K562 (cell line): Measurements from ENCODE around the gene RBM18. TPM values are rescaled to one million over a fixed set of nuclear protein-coding genes. Genes with fewer than 3 reads are reported as not detected.

ENCODE experiments used
- AFF4 ChIP-seq: sonication (generic); formaldehyde crosslinking; IDR thresholded peaks from 2 replicates; pipeline ENCODE4 v1.8.0; 2023; ENCODE audit warnings: mild to moderate bottlenecking, missing genetic modification reagents
- EZH2 ChIP-seq: IDR thresholded peaks from 2 replicates; pipeline ENCODE4 v1.6.1; 2012; ENCODE audit warnings: low read depth, mild to moderate bottlenecking, inconsistent platforms, low read length, borderline replicate concordance
- FOSL1 ChIP-seq: fragments of 200-800 bp; sonication (Bioruptor generic); conservative IDR thresholded peaks from 2 replicates; pipeline ENCODE4 v1.6.1; 2016; ENCODE audit warnings: missing genetic modification characterization, missing compliant biosample characterization
- MIER1 ChIP-seq: fragments of 450-650 bp; IDR thresholded peaks from 2 replicates; pipeline ENCODE4 v1.6.1; 2016; ENCODE audit warnings: antibody characterized with exemption, mild to moderate bottlenecking, low read depth
- NCOR1 ChIP-seq: fragments of 450-650 bp; IDR thresholded peaks from 2 replicates; pipeline ENCODE4 v1.6.1; 2016; ENCODE audit warnings: mild to moderate bottlenecking, moderate library complexity
- SP1 ChIP-seq: sonication (generic); formaldehyde crosslinking; IDR thresholded peaks from 2 replicates; pipeline ENCODE4 v1.8.1; 2022; ENCODE audit warnings: mild to moderate bottlenecking, missing genetic modification reagents
- ZNF740 ChIP-seq, 3 experiments: fragments of 200-800 bp in 1 of 3; sonication (Bioruptor generic) in 1 of 3; sonication (generic) in 1 of 3; formaldehyde crosslinking in 1 of 3; IDR thresholded peaks; 2 replicates each; pipeline versions ENCODE4 v1.6.1 to v1.8.0; 2016 to 2022; ENCODE audit warnings: mild to moderate bottlenecking in 2 of 3, missing compliant biosample characterization in 2 of 3, missing genetic modification characterization in 2 of 3, missing genetic modification reagents in 1 of 3
- polyA plus RNA-seq, 8 experiments: library from polyadenylated mRNA; depleted of rRNA in 4 of 8; stranded (reverse) in 5 of 8; unstranded in 3 of 8; fragments of >200 nt; fragmentation: Nextera tagmentation in 2 of 8; fragmentation: Illumina TruSeq in 1 of 8; extraction: Ambion mirVana in 2 of 8; extraction: Trizol in 1 of 8; gene quantifications; 2 replicates each; pipeline versions ENCODE4 v1.2.1 to v1.2.3, GENCODE V29; 2011 to 2014; ENCODE audit warnings: inconsistent platforms in 1 of 8, missing spikeins in 1 of 8
- total RNA-seq, 7 experiments: library from RNA; depleted of rRNA in 6 of 7; stranded (reverse); fragments of >200 nt in 6 of 7; fragmentation: Illumina TruSeq in 2 of 7; extraction: Trizol in 2 of 7; gene quantifications; 2 replicates each; pipeline versions ENCODE4 v1.2.1 to v1.2.3, GENCODE V29; 2011 to 2021; ENCODE audit warnings: low replicate concordance in 1 of 7

RBM18 gene
- total and polyA plus RNA-seq, 9 of the 15 experiments (the other 6 are each of a cell fraction or from before 2014, with no cell fraction given), result 7.9 to 86.3 (median 34.0) TPM

- TF ChIP-seq AFF4 (CRISPR knock-in tag), result no peak
- peak; percentile 84 for TF ChIP-seq FOSL1
- TF ChIP-seq MIER1, result 0 out of 2 replicates have a peak, but pooled peaks have one; percentile 23
- TF ChIP-seq SP1 (CRISPR knock-in tag), result no peak
- TF ChIP-seq EZH2, result 0 out of 2 replicates have a peak, but pooled peaks have one; percentile 45
- no peak for TF ChIP-seq ZNF740 (CRISPR knock-in tag; IDR thresholded peaks at IDR 0.05)
- no peak for TF ChIP-seq ZNF740 (tag; IDR thresholded peaks at IDR 0.05)
- TF ChIP-seq NCOR1, result no peak
These were observed 35.8 kb downstream of the RBM18 start, which contains the start of gene LHX6 (continued) for GRCh38 chr9:122228568-122229484.
